MM.1S (cell line): ENCODE results near the gene MYOZ2.

Source experiments
- DNase-seq: peaks from one replicate; pipeline ENCODE4 v3.0.0-alpha.2; 2015
- H2AFZ ChIP-seq: fragments of 300-600 bp; sonication (generic); 2 replicates; pipeline ENCODE4 v1.6.0; 2016; ENCODE audit warnings: antibody characterized with exemption, low read length
- H3F3A ChIP-seq: fragments of 300-600 bp; sonication (generic); 2 replicates; pipeline ENCODE4 v1.6.1; 2016; ENCODE audit warnings: mild to moderate bottlenecking, antibody characterized with exemption, low read length, moderate library complexity, mixed read lengths; ENCODE audit not compliant: insufficient read depth
- H3K27ac ChIP-seq: fragments of 300-600 bp; sonication (generic); 2 replicates; pipeline ENCODE4 v1.5.1; 2016; ENCODE audit warnings: mild to moderate bottlenecking, low read length
- H3K27me3 ChIP-seq: fragments of 300-600 bp; sonication (generic); replicated peaks from 2 replicates; pipeline ENCODE4 v1.6.0; 2016; ENCODE audit warnings: low read length; ENCODE audit not compliant: insufficient read depth
- H3K36me3 ChIP-seq: fragments of 300-600 bp; sonication (generic); replicated peaks from 2 replicates; pipeline ENCODE4 v1.6.1; 2016; ENCODE audit warnings: mild to moderate bottlenecking, low read length, mixed read lengths; ENCODE audit not compliant: insufficient read depth
- H3K4me1 ChIP-seq: fragments of 300-600 bp; sonication (generic); 2 replicates; pipeline ENCODE4 v1.6.1; 2016; ENCODE audit warnings: low read length, mixed read lengths
- H3K4me2 ChIP-seq: fragments of 300-600 bp; sonication (generic); 2 replicates; pipeline ENCODE4 v1.6.0; 2016; ENCODE audit warnings: low read depth, low read length
- H3K4me3 ChIP-seq: fragments of 300-600 bp; sonication (generic); 2 replicates; pipeline ENCODE4 v1.5.1; 2016; ENCODE audit warnings: low read length, mixed read lengths
- H3K79me2 ChIP-seq: fragments of 300-600 bp; sonication (generic); 2 replicates; pipeline ENCODE4 v1.6.1; 2016; ENCODE audit warnings: mixed run types, low read length, mixed read lengths
- H3K9ac ChIP-seq: fragments of 300-600 bp; sonication (generic); 2 replicates; pipeline ENCODE4 v1.6.1; 2016; ENCODE audit warnings: low read length, mixed read lengths
- H3K9me2 ChIP-seq: fragments of 300-600 bp; sonication (generic); replicated peaks from 2 replicates; pipeline ENCODE4 v1.6.1; 2016; ENCODE audit warnings: mild to moderate bottlenecking, low read length, mixed read lengths; ENCODE audit not compliant: insufficient read depth
- H3K9me3 ChIP-seq: fragments of 300-600 bp; sonication (generic); replicated peaks from 2 replicates; pipeline ENCODE4 v1.6.1; 2016; ENCODE audit warnings: mild to moderate bottlenecking, low read length, mixed read lengths; ENCODE audit not compliant: insufficient read depth
- H4K20me1 ChIP-seq: fragments of 300-600 bp; sonication (generic); 2 replicates; pipeline ENCODE4 v1.6.1; 2016; ENCODE audit warnings: mild to moderate bottlenecking, low read length, moderate library complexity, mixed read lengths; ENCODE audit not compliant: insufficient read depth
- CTCF ChIP-seq: fragments of 300-600 bp; sonication (generic); IDR thresholded peaks from 2 replicates; pipeline ENCODE4 v1.5.1; 2016; ENCODE audit warnings: antibody characterized with exemption, low read length, mixed read lengths
- EZH2 ChIP-seq: fragments of 300-600 bp; sonication (generic); optimal IDR thresholded peaks from 2 replicates; pipeline ENCODE3; 2017; ENCODE audit warnings: low read depth, mild to moderate bottlenecking, antibody characterized with exemption, low read length, mixed read lengths
- EZH2phosphoT487 ChIP-seq: fragments of 300-600 bp; sonication (generic); IDR thresholded peaks from 2 replicates; pipeline ENCODE4 v1.6.1; 2018; ENCODE audit warnings: antibody characterized with exemption, low read length

MYOZ2 gene

DNA sequence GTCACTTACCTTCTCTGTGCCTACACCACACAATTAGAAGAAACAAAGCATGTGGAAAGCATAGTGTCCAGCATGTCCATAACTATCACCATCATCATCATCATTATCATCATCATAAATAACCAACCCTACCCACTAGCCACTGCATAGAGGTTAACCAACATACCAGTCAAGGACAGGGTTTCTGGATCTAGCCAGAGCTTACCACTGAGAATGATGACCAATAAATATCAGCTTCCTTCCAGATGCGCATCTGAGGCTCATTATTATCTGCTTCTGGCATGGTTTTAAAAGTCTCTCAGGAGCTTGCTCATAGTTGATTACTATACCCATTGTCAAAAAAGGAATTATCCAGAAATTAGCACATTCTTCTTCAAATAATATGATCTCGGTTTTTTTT, 25.5 kb upstream of the MYOZ2 start:
- TF ChIP-seq EZH2phosphoT487 (no peak), EZH2 (no peak), CTCF (no peak)
- no peak overlapping the region for H3K27ac ChIP-seq
- H3K27me3 ChIP-seq, result no peaks in the 10 kb centered on the region
- H3F3A ChIP-seq, result no peaks in the 10 kb centered on the region
- no peaks in the 10 kb centered on the region for H3K9me3 ChIP-seq
- H3K4me1 ChIP-seq, result 0 out of 2 replicates have a peak, but pooled peaks cover 6% of the 10 kb centered on the region
- no peak overlapping the region for H3K9ac ChIP-seq
- H3K36me3 ChIP-seq, result no peaks in the 10 kb centered on the region
- no peak overlapping the region for H2AFZ ChIP-seq
- no peaks in the 10 kb centered on the region for H3K9me2 ChIP-seq
- no peaks in the 10 kb centered on the region for H3K79me2 ChIP-seq
- H3K4me2 ChIP-seq, result no peak overlapping the region
- no peak overlapping the region for H3K4me3 ChIP-seq
- no peak for DNase-seq
- no peaks in the 10 kb centered on the region for H4K20me1 ChIP-seq

- Histone ChIP-seq H3K27me3 (no peaks in the 10 kb centered on the region), H3F3A (no peaks in the 10 kb centered on the region), H3K4me2 (no peak overlapping the region), H4K20me1 (no peaks in the 10 kb centered on the region), H3K9me2 (no peaks in the 10 kb centered on the region), H3K79me2 (no peaks in the 10 kb centered on the region), H3K36me3 (no peaks in the 10 kb centered on the region), H3K27ac (no peak overlapping the region), H3K9me3 (no peaks in the 10 kb centered on the region), H3K4me3 (no peak overlapping the region), H3K4me1 (0 out of 2 replicates have a peak, but pooled peaks cover 6% of the 10 kb centered on the region), H3K9ac (no peak overlapping the region), H2AFZ (no peak overlapping the region)
- no peak for DNase-seq
- no peak for TF ChIP-seq CTCF
- no peak for TF ChIP-seq EZH2
- no peak for TF ChIP-seq EZH2phosphoT487
Measured at GRCh38 chr4:119111296-119111695, 24.3 kb upstream of the MYOZ2 start.

GRCh38 chr4:119113033-119113655, 22.5 kb upstream of the MYOZ2 start:
- H3K4me2 ChIP-seq, result no peak overlapping the region
- H3K79me2 ChIP-seq, result no peaks in the 10 kb centered on the region
- no peaks in the 10 kb centered on the region for H3K9me2 ChIP-seq
- H3K36me3 ChIP-seq, result no peaks in the 10 kb centered on the region
- no peaks in the 10 kb centered on the region for H3F3A ChIP-seq
- no peak for TF ChIP-seq EZH2phosphoT487
- TF ChIP-seq CTCF, result no peak
- TF ChIP-seq EZH2, result no peak
- H3K27ac ChIP-seq, result no peak overlapping the region
- H4K20me1 ChIP-seq, result no peaks in the 10 kb centered on the region
- DNase-seq, result no peak
- H3K9ac ChIP-seq, result no peak overlapping the region
- 0 out of 2 replicates have a peak, but pooled peaks cover 6% of the 10 kb centered on the region for H3K4me1 ChIP-seq
- H3K4me3 ChIP-seq, result no peak overlapping the region
- 0 out of 2 replicates have a peak overlapping the region, but pooled peaks have one; percentile 4 for H2AFZ ChIP-seq
- no peaks in the 10 kb centered on the region for H3K27me3 ChIP-seq
- no peaks in the 10 kb centered on the region for H3K9me3 ChIP-seq
